SK-N-SH treated with all-trans-retinoic acid at 6 μM for 48 hours (cell line): Measurements from ENCODE around the gene KDM5A.
"Not testable (repeated sequence)": the region's sequence is repeated elsewhere in the genome, so short reads cannot be mapped to it uniquely, and the experiment has no call there.

Source experiments
- ATAC-seq: fragments of 200-7000 bp; cut with Tn5 transposase; 3 replicates; pipeline ENCODE4 v1.9.1; 2020; ENCODE audit warnings: mild to moderate bottlenecking, moderate library complexity
- BACH2 ChIP-seq: fragments of 250-450 bp; sonication (Bioruptor Pico); IDR thresholded peaks from 2 replicates; pipeline ENCODE4 v1.9.0; 2021; ENCODE audit warnings: mild to moderate bottlenecking, borderline replicate concordance
- CREB5 ChIP-seq: fragments of 250-450 bp; sonication (Bioruptor Pico); IDR thresholded peaks from 2 replicates; pipeline ENCODE4 v1.5.1; 2020; ENCODE audit warnings: low read depth, mild to moderate bottlenecking, moderate library complexity
- ESRRG ChIP-seq: fragments of 250-450 bp; sonication (Bioruptor Pico); IDR thresholded peaks from 2 replicates; pipeline ENCODE4 v1.6.1; 2021; ENCODE audit warnings: mild to moderate bottlenecking
- OSR1 ChIP-seq: fragments of 250-450 bp; sonication (Bioruptor Pico); IDR thresholded peaks from 2 replicates; pipeline ENCODE4 v1.8.0; 2022; ENCODE audit warnings: moderate library complexity, mild to moderate bottlenecking, inconsistent platforms
- PATZ1 ChIP-seq: fragments of 250-450 bp; sonication (Bioruptor Pico); IDR thresholded peaks from 2 replicates; pipeline ENCODE4 v1.8.0; 2020; ENCODE audit warnings: mild to moderate bottlenecking, moderate library complexity, borderline replicate concordance
- POU6F1 ChIP-seq: fragments of 250-450 bp; sonication (Bioruptor Pico); IDR thresholded peaks from 2 replicates; pipeline ENCODE4 v1.8.0; 2021; ENCODE audit warnings: low read depth, mild to moderate bottlenecking, moderate library complexity, borderline replicate concordance
- RARB ChIP-seq: fragments of 250-450 bp; sonication (Bioruptor Pico); IDR thresholded peaks from 2 replicates; pipeline ENCODE4 v1.8.0; 2021; ENCODE audit warnings: mild to moderate bottlenecking, moderate library complexity
- TCF4 ChIP-seq: fragments of 250-450 bp; sonication (Bioruptor Pico); IDR thresholded peaks from 2 replicates; pipeline ENCODE4 v1.8.0; 2021; ENCODE audit warnings: mild to moderate bottlenecking, moderate library complexity, borderline replicate concordance
- TOX ChIP-seq: fragments of 250-450 bp; sonication (Bioruptor Pico); IDR thresholded peaks from 2 replicates; pipeline ENCODE4 v1.8.0; 2021; ENCODE audit warnings: mild to moderate bottlenecking, moderate library complexity, borderline replicate concordance
- TSHZ2 ChIP-seq: fragments of 250-450 bp; sonication (Bioruptor Pico); IDR thresholded peaks from 2 replicates; pipeline ENCODE4 v1.5.0; 2020; ENCODE audit warnings: mild to moderate bottlenecking, moderate library complexity
- ZC3H10 ChIP-seq: fragments of 250-450 bp; sonication (Bioruptor Pico); IDR thresholded peaks from 2 replicates; pipeline ENCODE4 v1.5.1; 2021; ENCODE audit warnings: mild to moderate bottlenecking, moderate library complexity
- ZFP30 ChIP-seq: fragments of 450-650 bp; formaldehyde crosslinking; IDR thresholded peaks from 2 replicates; pipeline ENCODE4 v1.5.0; 2022; ENCODE audit warnings: mild to moderate bottlenecking, moderate library complexity
- ZNF8 ChIP-seq: fragments of 450-650 bp; formaldehyde crosslinking; IDR thresholded peaks from 2 replicates; pipeline ENCODE4 v1.5.0; 2020; ENCODE audit warnings: mild to moderate bottlenecking, moderate library complexity

The KDM5A gene

GRCh38 chr12:389142-390096 lies at the start of gene KDM5A:
Gene KDM5A, minus strand, starts transcription at chr12:389320. Its CDS starts 229 bp downstream, at chr12:389091.
- no peak for TF ChIP-seq ZC3H10 (CRISPR knock-in tag)
- TF ChIP-seq PATZ1 (CRISPR knock-in tag): peak; percentile 77; the same call in 1 of the 2 replicates
- no peak for TF ChIP-seq ZNF8 (CRISPR knock-in tag)
- no peak for TF ChIP-seq OSR1 (CRISPR knock-in tag)
- TF ChIP-seq, all 23 proteins: peak for 1
- ATAC-seq: peak; percentile 91

GRCh38 chr12:435737-436136 lies 46.6 kb upstream of the KDM5A start:
- not testable (repeated sequence) for ATAC-seq

GRCh38 chr12:422526-422925 lies 33.4 kb upstream of the KDM5A start:
- no peak for ATAC-seq
- no peak for TF ChIP-seq ESRRG (CRISPR knock-in tag)
- TF ChIP-seq, all 23 proteins: peak for 0

- ATAC-seq: no peak
- no peak for TF ChIP-seq TOX (CRISPR knock-in tag)
- no peak for TF ChIP-seq CREB5 (CRISPR knock-in tag)
- no peak for TF ChIP-seq OSR1 (CRISPR knock-in tag)
- TF ChIP-seq ZNF8 (CRISPR knock-in tag): no peak
Observed at GRCh38 chr12:418432-418831, 29.3 kb upstream of the KDM5A start.

GRCh38 chr12:414859-415258 lies 25.7 kb upstream of the KDM5A start:
- TF ChIP-seq ZFP30 (CRISPR knock-in tag) (no peak), ESRRG (CRISPR knock-in tag) (no peak), BACH2 (CRISPR knock-in tag) (no peak), PATZ1 (CRISPR knock-in tag) (no peak), TSHZ2 (CRISPR knock-in tag) (0 out of 2 replicates have a peak, but pooled peaks have one; percentile 26), RARB (CRISPR knock-in tag) (no peak), TCF4 (CRISPR knock-in tag) (peak; percentile 79), OSR1 (CRISPR knock-in tag) (no peak), TOX (CRISPR knock-in tag) (no peak), POU6F1 (CRISPR knock-in tag) (no peak), ZC3H10 (CRISPR knock-in tag) (no peak)
- ATAC-seq: no peak
